NCI-H510A treated with DMSO at 0.1 percent for 48 hours (cell line): ENCODE measurements around the gene ADARB1.

ENCODE experiments used
- DNase-seq: peaks from one replicate; lab custom pipeline; 2025; lab: John Stamatoyannopoulos, UW

Gene ADARB1

DNA sequence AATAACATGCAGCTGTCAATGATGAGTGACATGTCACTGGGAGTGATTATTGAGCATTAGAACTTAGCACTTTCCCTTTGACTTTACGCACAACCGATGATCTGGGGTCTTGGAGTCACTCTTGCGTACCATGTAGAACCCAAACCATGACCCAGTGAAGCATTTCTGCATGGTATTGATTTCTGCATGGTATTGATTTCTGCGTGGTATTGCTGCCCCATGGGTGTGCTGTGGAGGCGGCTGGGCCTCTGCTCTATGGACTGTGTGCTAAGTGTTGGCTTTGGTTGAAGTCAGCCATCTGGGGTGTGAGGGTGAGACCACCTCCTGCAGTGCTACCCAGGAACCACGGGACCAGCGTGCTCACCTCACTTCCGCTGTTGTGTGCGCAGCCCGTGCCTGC is 98.0 kb downstream of the ADARB1 start:
- no peak for DNase-seq

GRCh38 chr21:45175326-45176095 is 101.1 kb downstream of the ADARB1 start:
- DNase-seq, result no peak

DNA sequence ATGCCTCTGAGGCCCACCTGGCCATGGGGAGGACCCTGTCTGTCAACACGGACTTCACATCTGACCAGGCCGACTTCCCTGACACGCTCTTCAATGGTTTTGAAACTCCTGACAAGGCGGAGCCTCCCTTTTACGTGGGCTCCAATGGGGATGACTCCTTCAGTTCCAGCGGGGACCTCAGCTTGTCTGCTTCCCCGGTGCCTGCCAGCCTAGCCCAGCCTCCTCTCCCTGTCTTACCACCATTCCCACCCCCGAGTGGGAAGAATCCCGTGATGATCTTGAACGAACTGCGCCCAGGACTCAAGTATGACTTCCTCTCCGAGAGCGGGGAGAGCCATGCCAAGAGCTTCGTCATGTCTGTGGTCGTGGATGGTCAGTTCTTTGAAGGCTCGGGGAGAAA is 101.8 kb downstream of the ADARB1 start:
- DNase-seq, result no peak

GRCh38 chr21:45177039-45177438 is 102.7 kb downstream of the ADARB1 start:
- DNase-seq, result no peak

DNA sequence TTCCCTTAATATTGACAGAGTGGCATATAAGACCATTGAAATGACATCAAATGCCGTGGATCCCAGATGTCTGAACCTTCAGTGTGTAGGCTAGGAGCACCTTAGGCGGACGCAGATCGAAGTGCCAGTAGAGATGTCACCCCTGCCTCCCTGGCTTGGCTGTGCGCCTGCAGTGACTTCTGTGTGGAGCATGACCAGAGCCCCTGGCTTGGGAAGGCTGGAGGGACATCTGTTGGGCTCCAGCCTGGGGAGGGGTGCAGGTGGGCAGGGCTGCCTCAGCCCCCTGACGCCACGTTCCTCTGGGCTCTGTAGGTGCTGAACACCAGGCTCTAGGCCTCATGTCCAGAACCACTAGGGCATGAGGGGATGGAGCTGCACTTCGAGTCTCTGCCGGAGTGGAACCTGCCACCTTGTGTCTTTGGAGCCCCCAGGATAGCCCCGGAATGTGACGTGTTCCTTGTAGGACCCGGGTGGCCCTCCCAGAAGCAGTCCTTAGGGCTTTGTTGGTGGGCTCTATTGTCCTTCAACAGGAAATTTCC is 103.8 kb downstream of the ADARB1 start:
- DNase-seq, result no peak

DNA sequence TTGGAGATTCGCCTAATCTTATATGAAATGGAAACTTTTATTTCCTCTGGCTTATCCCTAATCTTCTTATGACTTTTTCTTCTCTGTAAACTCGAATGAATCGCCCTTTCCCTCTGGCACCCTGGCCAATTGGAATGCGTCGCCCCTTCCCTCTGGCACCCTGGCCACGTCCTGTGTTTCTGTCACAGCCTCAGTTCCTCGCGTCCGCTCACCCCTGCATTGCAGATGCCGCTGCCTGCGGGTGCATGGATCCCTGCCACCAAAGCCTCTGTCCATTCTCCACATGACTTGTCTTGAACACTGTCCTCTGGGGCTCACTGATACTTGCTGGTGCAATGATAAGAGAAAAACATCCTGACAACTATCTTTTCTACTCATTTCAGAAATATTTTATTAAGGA is 104.6 kb downstream of the ADARB1 start:
- DNase-seq, result no peak

- DNase-seq, result no peak
These were observed 105.3 kb downstream of the ADARB1 start for GRCh38 chr21:45179568-45180245.

DNA sequence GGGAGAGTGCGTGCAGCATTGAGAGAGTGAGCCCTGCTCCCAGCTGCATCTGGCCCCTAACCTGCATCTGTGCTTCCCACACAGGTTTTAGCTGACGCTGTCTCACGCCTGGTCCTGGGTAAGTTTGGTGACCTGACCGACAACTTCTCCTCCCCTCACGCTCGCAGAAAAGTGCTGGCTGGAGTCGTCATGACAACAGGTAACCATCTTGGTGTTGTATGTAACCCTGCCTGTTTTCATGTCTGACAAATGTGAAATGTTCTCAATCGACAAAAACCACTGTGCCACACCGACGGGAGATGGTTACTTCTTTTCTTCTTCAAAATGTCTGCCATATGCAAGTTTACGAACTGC is 105.8 kb downstream of the ADARB1 start:
- DNase-seq, result no peak

DNA sequence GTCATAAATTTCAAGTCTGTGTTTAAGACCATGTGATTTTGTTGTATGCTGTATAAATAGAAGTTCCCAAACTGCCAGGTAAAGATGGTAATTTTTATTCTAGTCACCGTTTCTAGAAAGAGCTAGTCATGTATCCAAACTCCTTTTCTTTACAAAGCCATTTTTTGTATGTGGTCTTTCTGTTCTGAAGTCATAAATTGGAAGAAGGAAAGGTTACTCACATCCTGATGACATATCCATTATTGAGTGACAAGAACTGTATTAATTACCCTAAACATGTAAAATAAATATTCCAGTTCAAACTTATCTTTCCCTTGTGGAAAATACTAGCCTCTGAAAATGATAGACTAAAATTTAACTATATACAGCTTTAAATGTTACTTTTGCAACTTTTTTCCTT is 108.6 kb downstream of the ADARB1 start:
- DNase-seq, result no peak

DNA sequence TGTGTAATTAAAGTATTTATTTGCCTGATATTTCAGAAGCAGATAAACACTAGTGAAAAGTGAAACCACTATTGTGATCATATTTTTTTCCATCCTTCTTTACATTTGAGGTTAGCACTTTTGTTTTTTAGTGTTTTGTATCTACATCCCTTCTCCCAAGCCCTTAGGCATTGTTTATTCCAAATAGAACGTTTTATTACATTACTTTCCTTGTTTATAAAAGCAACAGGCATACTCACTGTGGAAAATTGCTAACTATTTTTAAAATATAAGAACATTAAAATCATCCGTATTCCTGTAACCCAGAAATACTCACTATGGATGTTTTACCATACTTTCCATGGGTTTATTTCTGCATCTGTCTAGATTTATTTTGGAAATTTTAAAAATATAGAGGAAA is 109.5 kb downstream of the ADARB1 start:
- DNase-seq, result no peak

DNA sequence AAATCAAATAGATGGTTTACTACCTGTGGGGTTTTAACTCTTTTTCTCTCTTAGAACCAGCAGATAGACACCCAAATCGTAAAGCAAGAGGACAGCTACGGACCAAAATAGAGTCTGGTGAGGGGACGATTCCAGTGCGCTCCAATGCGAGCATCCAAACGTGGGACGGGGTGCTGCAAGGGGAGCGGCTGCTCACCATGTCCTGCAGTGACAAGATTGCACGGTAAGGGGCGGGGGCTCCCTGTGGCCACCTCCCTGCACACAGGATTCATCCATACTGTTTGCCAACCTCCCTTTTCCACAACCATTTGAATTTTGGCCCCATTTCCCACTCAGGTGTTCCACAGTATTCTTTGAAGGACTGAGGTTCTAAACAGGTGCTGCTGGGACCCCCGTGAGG is 110.5 kb downstream of the ADARB1 start:
- no peak for DNase-seq

DNA sequence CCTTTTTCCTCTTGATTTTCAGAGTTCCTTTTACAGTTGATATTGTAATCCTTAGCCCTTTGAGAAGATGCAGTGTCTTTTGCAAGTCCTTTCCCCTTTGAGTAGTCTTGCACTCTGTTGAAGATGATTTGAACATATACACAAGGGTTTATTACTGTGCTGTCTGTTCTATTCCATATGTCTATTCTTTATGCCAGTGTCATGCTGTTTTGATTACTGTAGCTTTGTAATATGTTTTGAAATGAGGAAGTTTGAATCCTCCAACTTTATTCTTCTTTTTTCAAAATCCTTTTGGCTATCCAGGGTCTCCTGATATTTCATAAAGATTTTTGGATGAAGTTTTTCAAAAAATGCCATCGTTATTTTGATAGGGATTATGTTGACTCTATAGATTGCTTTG is 112.3 kb downstream of the ADARB1 start:
- DNase-seq, result no peak

- no peak for DNase-seq
These were observed 113.3 kb downstream of the ADARB1 start for GRCh38 chr21:45187646-45188045.

- DNase-seq, result no peak
These were observed 115.6 kb downstream of the ADARB1 start for GRCh38 chr21:45190013-45190412.

- no peak for DNase-seq
These were observed 118.0 kb downstream of the ADARB1 start for GRCh38 chr21:45192332-45192731.

- no peak for DNase-seq
These were observed 122.2 kb downstream of the ADARB1 start for GRCh38 chr21:45196620-45197019.

- DNase-seq, result no peak
These were observed 124.8 kb downstream of the ADARB1 start for GRCh38 chr21:45199201-45199600.

GRCh38 chr21:45200031-45200430 is 125.7 kb downstream of the ADARB1 start:
- no peak for DNase-seq

GRCh38 chr21:45200581-45201296 is 126.4 kb downstream of the ADARB1 start:
- no peak for DNase-seq

GRCh38 chr21:45202344-45202743 is 128.0 kb downstream of the ADARB1 start:
- DNase-seq, result no peak

- no peak for DNase-seq
These were observed 128.5 kb downstream of the ADARB1 start for GRCh38 chr21:45202889-45203288.

GRCh38 chr21:45203983-45204382 is 129.6 kb downstream of the ADARB1 start:
- DNase-seq, result no peak

GRCh38 chr21:45204395-45204794 is 130.0 kb downstream of the ADARB1 start:
- no peak for DNase-seq
